Stimulated activated CD8-positive, alpha-beta memory T cell treated with anti-CD3 and anti-CD28 coated beads, Interleukin-12 subunit alpha, Interleukin-12 subunit beta, amount 100 ng/mL, for 24 hours (primary cell): ENCODE measurements around the gene NISCH.

Source experiments
- DNase-seq: peaks from one replicate; pipeline ENCODE4 v3.0.0-alpha.2; 2020; ENCODE audit errors: extremely low read depth

The NISCH gene

DNA sequence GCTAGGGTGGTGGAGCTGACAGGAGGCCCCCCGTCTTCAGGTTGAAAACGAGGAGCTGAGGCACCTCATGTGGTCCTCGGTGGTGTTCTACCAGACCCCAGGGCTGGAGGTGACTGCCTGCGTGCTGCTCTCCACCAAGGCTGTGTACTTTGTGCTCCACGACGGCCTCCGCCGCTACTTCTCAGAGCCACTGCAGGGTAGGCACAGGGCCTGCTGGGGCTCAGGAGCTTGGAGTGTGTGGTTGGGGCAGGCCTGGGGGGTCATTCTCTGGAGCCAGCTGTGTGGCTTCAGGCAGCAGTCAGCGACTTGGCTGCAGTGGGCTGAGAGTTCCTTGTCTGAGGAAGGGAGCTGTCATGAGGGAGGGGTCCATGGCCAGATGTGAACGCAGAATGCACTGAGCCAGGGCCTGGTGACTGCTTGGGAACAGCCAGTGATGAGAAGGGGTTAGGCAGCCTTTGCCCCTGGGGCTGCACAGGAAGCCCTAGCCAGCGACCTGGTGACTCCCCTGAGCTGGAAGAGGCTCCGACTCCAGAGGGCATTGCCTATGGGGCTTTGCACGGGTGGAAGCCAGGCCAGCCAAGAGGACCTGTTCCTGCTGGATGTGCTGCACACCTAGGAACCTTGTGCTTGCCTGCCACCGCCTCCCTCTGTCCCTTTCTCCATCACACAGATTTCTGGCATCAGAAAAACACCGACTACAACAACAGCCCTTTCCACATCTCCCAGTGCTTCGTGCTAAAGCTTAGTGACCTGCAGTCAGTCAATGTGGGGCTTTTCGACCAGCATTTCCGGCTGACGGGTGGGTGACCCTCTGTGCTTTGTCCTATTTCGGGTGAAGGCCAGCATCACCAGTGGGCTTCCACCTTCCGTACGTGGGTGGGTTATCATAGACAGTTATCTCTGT lies 34.9 kb downstream of the NISCH start:
- no peak for DNase-seq

DNA sequence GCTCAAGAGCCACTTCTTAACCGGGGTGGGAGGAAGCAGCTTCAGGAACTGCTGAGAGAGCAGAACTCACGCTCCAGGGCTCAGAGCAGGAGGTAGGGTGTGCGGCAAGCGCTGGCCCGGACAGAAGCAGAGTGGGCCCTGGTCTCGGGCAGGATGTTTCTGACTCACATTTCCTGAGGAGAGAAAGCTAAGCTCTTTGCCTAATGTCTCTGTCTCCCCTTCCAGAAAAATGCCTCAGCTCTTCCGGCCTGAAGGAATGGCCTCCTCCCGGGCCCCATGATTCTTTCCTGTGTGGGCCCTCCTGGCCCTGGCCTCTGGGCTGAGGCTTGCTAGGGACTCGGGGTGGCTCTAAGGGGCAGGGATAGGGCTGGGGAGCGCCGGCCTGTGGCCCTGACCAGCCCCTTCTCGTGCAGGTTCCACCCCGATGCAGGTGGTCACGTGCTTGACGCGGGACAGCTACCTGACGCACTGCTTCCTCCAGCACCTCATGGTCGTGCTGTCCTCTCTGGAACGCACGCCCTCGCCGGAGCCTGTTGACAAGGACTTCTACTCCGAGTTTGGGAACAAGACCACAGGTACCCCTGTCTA lies 35.6 kb downstream of the NISCH start:
- DNase-seq = no peak

DNA sequence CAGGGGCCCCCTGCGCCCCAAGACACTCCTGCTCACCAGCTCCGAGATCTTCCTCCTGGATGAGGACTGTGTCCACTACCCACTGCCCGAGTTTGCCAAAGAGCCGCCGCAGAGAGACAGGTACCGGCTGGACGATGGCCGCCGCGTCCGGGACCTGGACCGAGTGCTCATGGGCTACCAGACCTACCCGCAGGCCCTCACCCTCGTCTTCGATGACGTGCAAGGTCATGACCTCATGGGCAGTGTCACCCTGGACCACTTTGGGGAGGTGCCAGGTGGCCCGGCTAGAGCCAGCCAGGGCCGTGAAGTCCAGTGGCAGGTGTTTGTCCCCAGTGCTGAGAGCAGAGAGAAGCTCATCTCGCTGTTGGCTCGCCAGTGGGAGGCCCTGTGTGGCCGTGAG lies 36.7 kb downstream of the NISCH start:
- no peak for DNase-seq

DNA sequence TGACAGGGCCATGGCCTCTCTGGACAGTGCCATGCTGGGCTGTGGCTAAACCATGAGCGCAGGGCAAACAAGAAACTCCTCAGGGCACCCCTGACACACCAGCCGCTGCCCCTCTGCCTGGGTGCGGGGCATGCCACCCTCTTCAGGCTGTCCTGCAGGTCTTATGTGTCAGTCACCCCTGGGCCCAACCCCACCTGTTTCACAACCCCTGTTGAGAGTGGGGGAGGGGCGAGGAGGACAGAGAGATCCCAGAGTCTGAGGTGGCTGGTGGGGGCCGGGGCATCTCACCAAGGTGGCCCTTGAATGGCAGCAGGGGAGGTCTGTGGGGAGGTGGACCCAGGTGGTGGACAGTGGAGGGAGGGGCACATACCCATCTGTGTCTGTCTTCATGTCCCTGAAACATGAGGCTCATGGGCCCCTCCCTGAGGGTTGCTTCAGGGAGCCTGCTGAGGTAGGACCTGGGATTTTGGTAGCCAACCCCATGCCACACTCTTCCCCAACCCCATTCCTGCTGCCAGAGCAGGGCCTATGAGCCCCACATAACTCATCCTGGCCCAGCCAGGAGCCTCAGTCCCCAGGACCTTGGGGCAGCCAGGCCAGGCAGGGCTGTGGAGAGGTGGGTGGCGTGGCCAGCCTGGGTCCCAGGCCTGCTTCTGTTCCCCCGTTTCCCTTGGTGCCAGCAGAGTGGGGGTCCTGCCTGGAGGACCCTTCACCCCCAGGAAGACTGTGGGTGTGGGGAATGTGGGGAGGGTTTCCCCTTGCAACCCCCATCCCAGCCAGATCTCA lies 38.0 kb downstream of the NISCH start:
- no peak for DNase-seq

DNA sequence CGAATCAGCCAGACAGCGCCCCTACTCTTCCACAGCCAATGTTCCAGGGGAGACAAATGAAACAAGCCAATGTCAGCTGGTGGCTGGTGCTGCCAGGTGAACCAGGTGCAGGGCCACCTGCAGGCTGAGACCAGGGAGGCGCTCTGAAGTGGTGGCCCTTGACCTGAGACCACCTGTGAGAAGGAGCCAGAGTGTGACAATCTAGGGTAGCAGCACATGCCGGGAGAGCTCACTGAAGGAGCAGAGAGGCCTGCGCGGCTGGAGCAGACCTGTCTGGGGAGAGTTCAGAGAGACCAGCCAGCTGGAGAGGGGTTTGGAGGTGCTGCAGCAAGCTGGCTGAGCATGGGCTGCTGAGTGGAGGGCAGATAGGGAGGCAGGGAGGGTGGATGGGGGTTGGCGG lies 39.0 kb downstream of the NISCH start:
- no peak for DNase-seq

DNA sequence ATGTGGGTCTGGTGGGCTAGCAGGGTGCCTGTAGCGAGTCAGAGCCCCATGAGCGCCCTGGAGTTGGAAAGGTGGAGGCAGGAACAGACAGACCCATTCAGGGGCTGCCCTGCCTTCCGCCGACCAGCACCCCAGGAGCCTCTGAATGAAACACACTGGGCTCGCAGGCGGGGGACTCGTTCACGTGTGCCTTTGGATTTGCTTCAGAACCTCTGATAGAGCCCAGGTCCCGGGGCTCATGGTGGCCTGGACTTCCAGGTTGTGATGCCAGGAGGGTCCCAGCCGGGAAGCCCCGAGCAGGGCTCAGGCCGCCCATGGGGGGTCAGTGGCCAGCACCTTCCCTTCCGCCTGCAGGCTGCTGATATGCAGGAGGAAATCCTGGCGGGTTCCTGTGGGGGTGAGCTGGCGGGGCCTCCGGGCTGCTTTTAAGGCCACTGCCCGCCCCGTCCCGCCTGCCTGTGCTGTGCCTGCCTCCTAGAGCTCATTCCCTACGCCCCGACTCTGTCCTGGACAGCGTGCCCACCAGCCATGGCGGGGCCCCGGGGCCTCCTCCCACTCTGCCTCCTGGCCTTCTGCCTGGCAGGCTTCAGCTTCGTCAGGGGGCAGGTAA lies 39.6 kb downstream of the NISCH start, which contains the start of gene STAB1:
Gene STAB1 (plus strand): TSS at position 453 of the 610 bp plus-strand sequence. CDS start 76 bp downstream, at position 529.
- DNase-seq = no peak

DNA sequence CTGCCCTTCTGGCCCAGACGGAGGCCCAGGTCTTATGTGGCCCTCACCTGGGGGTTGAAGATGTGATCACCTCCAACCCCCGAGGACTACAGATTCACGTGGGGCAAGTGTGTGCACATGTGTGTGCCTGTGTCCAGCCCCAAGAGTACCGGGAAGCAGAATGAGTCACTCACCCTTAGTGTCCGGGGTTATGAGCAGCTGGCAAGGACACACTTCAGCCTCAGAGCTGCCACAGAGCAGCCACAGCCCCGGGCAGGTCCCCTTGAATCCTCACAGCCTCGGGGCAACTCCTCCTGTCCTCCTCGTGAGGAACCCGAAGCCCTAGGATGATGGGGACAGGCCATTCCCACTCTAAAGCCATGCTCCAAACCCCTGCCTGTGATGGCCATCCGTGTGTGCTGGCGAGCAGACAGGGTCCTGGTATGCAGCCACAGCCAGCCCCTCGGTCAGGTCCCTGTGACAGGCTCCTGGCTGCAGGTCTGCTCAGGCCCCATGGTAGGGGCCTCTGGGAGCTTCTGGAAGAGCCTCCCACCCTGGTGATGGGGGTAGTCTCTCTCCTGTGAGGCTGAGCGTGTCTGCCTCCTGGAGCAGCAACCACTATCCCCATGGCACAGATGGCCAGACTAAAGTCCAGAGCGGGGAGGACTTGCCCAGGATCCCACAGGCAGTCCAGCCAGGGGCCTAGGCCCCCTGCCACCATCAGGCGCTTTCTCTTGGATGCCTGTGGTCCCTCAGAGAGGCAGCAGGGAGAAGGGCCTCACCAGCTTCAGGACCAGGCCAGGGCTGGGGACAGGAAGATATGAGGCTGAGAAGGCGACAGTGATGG lies 40.6 kb downstream of the NISCH start:
- no peak for DNase-seq

DNA sequence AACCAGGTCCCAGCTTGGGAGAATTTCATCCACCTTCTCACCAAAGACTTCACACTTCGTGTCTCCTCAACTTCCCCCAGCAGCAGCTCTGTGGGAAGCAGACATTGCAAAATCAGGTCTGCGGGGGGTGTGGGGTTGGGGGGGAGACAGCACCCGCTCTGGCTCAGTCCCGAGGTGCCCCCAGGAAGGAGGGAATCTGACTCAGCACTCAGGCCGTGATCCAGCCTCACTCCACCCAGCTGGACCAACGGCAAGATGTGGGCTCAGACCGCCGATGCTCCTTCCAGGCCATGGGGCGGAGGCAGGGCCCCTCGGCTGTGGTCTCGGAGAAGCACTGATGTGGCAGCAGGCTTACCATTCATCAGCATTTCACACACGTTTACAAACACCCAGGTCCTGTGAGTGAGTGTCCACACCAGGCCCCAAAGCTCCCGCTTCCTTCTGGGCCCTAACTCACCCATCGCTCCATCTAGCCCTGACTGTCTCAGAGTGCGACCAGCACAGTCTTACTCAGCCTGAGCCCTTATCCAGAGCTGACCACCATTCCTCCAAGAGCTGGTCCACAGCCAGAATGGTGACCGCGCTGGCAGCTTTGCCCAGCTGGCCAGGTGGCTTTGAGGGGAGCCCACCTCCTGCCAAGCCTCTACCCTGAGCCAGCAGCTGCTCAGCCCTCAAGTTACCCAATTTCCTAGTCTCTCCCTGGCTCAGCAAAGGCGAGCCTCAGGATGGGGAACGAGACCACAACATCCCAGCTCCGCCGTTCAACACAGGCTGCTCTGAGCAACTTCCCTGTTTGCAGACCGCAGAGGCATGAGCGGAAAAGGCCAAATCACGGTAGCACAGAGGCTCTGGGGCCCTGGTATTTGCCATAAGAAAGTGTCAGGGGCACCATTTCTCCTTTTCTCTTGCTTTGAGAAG lies 43.0 kb downstream of the NISCH start:
- DNase-seq = no peak

DNA sequence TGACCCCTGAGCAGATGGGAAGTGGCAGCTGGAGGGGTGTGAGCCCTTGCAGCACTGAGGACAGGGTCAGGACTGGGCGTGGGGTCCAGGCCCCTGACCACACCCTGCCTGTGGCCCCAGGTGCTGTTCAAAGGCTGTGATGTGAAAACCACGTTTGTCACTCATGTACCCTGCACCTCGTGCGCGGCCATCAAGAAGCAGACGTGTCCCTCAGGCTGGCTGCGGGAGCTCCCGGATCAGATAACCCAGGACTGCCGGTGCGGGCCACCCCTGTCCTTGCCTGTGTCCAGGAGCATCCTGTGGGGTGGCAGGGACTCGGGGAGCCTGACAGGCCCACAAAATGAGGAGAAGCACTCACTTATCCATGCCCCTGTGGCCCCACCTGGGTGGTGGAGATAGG lies 45.6 kb downstream of the NISCH start:
- DNase-seq = no peak

DNA sequence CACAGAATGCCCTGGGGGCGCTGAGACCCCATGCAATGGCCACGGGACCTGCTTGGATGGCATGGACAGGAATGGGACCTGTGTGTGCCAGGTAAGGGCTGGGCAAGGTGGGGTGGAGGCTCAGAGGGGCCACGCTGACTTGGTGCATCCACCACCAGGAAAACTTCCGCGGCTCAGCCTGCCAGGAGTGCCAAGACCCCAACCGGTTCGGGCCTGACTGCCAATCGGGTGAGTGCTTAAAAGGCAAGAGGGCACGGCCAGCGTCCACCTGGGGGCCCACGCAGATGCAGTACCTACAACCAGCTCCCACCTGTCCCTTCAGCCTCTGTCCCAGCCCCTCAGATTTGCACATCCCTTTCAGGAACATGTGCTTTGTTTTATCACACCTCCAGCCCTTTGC lies 46.6 kb downstream of the NISCH start:
- DNase-seq = no peak

DNA sequence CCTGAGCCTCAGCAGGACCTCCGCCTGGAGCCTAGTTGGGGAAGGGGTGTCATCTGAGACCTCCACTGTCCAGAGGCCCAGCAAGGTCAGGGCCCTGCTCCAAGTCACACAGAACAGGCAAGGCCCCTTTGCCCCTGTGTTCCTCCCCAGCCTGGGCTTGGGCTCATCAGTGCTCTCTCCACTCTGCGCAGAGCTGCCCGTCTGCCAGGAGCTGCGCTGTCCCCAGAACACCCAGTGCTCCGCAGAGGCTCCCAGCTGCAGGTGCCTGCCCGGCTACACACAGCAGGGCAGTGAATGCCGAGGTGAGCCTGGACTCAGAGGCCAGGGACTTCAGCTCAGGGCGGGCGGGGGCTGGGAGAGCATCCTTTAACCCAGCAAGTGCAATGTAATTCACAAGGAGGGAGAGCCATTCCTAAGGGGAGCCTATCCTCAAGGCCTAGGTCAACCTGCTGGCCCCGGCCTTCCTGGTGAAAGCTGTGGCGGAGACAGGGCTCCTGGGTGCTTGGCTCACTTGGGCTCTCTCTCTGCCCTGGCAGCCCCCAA lies 47.5 kb downstream of the NISCH start:
- DNase-seq = no peak

DNA sequence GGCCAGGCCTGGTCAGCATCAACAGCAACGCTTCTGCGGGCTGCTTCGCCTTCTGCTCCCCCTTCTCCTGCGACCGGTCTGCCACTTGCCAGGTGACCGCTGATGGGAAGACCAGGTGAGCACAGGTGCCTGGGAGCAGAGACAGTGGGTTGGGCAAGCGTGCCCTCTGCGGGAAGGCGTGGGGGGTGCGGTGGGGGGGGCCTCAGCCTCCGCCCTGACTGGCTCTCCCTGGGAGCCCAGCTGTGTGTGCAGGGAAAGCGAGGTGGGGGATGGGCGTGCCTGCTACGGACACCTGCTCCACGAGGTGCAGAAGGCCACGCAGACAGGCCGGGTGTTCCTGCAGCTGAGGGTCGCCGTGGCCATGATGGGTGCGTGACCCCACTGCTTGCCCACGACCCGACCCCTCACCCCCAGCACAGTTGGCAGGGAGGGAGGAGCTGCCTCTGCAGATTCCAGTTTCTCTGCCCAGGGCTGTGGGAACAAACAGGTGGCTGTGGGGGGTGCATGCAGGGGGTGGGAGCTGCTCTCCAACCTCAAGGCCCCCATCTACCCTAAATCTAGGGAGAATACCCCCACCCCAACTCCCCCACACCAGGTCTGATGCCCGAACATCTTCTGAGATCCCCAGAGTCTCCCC lies 48.5 kb downstream of the NISCH start:
- no peak for DNase-seq

DNA sequence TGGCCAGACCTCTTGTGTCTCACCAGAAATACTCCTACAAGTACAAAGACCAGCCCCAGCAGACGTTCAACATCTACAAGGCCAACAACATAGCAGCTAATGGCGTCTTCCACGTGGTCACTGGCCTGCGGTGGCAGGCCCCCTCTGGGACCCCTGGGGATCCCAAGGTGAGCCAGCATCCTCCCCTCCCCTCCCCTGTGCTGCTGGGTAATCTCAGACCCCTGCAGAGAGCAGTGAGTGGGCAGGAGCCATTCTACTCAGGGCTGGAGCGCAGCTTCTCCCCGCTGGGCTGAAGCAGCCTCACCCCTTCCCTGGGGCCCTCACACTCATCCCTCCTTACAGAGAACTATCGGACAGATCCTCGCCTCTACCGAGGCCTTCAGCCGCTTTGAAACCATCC lies 49.6 kb downstream of the NISCH start:
- DNase-seq = no peak

DNA sequence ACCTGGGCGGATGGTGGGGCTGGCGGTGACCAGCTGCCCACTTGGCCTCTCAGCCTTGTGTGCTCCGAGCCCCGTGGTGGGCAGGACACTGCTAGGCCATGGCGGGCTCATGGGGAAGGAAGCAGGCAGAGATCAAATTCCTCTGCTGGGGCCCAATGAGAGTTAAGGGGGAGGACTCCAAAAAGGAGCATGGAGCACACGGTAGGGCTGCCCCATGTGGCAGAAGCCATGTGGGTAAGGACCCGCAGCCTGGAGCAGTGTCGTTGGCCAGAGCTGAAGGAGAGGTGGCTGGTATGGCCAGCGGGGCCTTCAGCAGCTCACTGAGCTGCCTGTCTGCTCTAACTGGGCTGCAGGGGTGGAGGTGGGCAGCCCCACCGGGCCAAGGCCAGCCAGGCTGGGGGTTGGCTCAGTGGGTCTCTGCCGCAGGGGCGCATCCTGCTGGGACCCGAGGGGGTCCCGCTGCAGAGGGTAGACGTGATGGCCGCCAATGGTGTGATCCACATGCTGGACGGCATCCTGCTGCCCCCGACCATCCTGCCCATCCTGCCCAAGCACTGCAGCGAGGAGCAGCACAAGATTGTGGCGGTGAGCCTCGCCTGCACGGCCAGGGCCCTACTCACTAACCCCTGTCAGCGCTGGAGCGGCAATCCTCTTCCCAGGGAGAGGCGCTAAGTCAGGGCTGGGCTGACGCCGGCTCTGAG lies 51.0 kb downstream of the NISCH start:
- DNase-seq = no peak

DNA sequence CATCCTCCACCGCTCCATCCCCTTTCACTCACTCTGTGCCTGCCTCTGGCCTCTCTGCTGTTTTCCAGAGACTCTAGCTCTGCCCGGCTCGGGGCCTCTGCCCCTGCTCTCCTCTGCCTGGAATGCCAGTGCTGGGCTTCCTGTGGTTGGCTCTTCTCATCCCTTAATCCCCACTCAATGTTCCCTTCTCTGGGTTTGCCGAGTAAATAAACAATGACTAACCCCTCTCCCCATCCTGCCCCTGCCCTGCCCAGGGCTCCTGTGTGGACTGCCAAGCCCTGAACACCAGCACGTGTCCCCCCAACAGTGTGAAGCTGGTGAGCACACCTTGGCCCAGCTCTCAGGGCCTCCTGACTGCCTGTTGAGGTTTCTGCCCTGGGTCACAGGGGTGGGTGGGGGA lies 52.0 kb downstream of the NISCH start:
- DNase-seq = no peak

DNA sequence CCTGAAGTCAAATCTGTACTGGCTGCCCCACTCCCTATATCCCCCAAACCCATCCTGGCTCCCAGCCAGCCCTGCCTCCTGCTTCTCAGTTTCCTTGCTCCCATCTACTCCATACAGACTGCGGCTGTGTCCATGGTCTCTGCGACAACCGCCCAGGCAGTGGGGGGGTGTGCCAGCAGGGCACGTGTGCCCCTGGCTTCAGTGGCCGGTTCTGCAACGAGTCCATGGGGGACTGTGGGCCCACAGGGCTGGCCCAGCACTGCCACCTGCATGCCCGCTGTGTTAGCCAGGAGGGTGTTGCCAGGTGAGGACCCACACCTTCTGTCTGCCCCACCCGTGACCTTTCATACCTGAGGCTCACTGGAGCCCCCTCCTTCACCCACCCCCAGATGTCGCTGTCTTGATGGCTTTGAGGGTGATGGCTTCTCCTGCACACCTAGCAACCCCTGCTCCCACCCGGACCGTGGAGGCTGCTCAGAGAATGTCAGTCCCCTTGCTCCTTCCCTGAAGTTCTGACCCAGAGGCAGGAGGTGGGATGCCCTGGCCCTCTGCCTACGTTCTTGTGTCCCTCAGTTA lies 54.4 kb downstream of the NISCH start:
- DNase-seq = no peak

DNA sequence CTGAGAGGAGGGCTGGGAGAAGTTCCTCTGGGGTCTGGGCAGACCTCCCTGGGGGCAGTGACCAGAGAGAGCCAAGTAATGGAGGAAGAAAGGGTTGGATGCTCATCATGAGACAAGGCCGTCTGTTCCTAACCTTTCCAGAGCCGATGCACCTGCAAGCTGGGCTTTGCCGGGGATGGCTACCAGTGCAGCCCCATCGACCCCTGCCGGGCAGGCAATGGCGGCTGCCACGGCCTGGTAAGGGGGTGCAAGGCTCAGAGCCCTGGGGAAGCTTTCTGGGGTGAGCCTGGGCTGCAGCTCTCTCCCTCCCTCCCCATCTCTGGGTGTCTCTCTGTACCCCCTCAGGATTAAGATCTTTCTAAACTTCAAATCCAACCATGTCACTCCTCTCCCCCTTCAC lies 56.1 kb downstream of the NISCH start:
- no peak for DNase-seq

DNA sequence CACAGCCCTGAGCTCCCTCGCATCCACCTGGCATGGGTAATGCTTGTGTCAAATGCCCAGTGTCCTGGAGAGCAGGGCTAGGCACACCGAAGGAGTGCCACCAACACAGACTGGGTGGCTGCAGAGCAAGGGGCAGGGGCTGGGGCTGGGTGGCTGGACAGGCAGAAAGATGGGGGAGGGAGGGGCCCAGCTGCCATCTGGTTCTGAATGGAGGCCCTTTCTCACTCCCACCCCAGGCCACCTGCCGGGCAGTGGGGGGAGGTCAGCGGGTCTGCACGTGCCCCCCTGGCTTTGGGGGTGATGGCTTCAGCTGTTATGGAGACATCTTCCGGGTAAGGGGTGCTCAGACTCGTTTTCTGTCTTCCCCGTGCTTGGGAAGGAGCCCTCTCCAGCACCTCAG lies 56.7 kb downstream of the NISCH start:
- no peak for DNase-seq
